Right ventricle myocardium inferior (tissue), 1 donor: Measurements from ENCODE around the gene CORO6. TPM values are rescaled to one million over a fixed set of nuclear protein-coding genes. Genes with fewer than 3 reads are reported as not detected.
A peak's percentile ranks its signal among the peaks of the same experiment; 100 is the strongest.

Experiments used
- ATAC-seq: fragments of 200-7000 bp; cut with Tn5 transposase; one replicate; pipeline ENCODE4 v1.9.1; 2020; ENCODE audit warnings: mild to moderate bottlenecking, moderate library complexity
- DNase-seq: peaks from one replicate; pipeline ENCODE4 v3.0.0; 2021; ENCODE audit errors: missing footprints
- intact Hi-C: fragments of 100-400 bp; cut with DNase I; formaldehyde crosslinking; loops from one replicate; pipeline ENCODE4 v1.11.0; 2022
- total RNA-seq: library from RNA; stranded (reverse); fragmentation: NEBNext Ultra II Directional; extraction: Animal tissue kit (Norgen Biotek cat#: 25700); gene quantifications from one replicate; pipeline ENCODE4 v1.2.1, GENCODE V29; 2021
- donor health status: DM: no; HTN: yes; CAD: no; lungs with severe emphysema.

The CORO6 gene
- total RNA-seq, 1 donor from 2014 or later, result 93.2 TPM

GRCh38 chr17:29640981-29641642, 18.4 kb upstream of the CORO6 start:
- no peak for DNase-seq
- intact Hi-C loops, result loop anchor here (5.0 kb wide), 2 partner anchors 121 to 286 kb away; no protein-coding TSS in a partner anchor

GRCh38 chr17:29640413-29640812, 17.7 kb upstream of the CORO6 start:
- ATAC-seq (peak; percentile 32), DNase-seq (no peak)
- intact Hi-C loops, result loop anchor here (5.0 kb wide), 2 partner anchors 122 to 287 kb away; no protein-coding TSS in a partner anchor

More at GRCh38 chr17:29640981-29641642, 18.4 kb upstream of the CORO6 start:
- no peak for ATAC-seq

- intact Hi-C loops, result no loop called here
Measured at GRCh38 chr17:29633886-29634285, 11.2 kb upstream of the CORO6 start.

GRCh38 chr17:29630630-29631193, 8.0 kb upstream of the CORO6 start:
- DNase-seq (no peak), ATAC-seq (no peak)
- intact Hi-C loops, result no loop called here

More at GRCh38 chr17:29633886-29634285, 11.2 kb upstream of the CORO6 start:
- DNase-seq, result no peak
- no peak for ATAC-seq

- ATAC-seq (no peak), DNase-seq (no peak)
- intact Hi-C loops, result no loop called here
Measured at GRCh38 chr17:29629839-29630238, 7.1 kb upstream of the CORO6 start.

GRCh38 chr17:29628644-29629043, 5.9 kb upstream of the CORO6 start:
- intact Hi-C loops, result no loop called here
- no peak for DNase-seq
- no peak for ATAC-seq

- DNase-seq, result no peak
- ATAC-seq, result no peak
- intact Hi-C loops, result no loop called here
Measured at GRCh38 chr17:29627951-29628350, 5.2 kb upstream of the CORO6 start.

- intact Hi-C loops, result no loop called here
- ATAC-seq, result peak; percentile 61
Measured at GRCh38 chr17:29625037-29625750, 2.5 kb upstream of the CORO6 start.

GRCh38 chr17:29624586-29624985, 1.9 kb upstream of the CORO6 start:
- no peak for ATAC-seq
- intact Hi-C loops, result loop anchor here (5.0 kb wide), 1 partner anchor 138 kb away; no protein-coding TSS in a partner anchor
- no peak for DNase-seq

More at GRCh38 chr17:29625037-29625750, 2.5 kb upstream of the CORO6 start:
- no peak for DNase-seq

GRCh38 chr17:29623283-29623647, 553 bp upstream of the CORO6 start:
- ATAC-seq (no peak), DNase-seq (no peak)
- intact Hi-C loops, result loop anchor here (5.0 kb wide), 1 partner anchor 139 kb away; no protein-coding TSS in a partner anchor

- no peak for ATAC-seq
- intact Hi-C loops, result loop anchor here (2.0 to 5.0 kb wide), 2 partner anchors 15 to 141 kb away; no protein-coding TSS in a partner anchor
- DNase-seq, result no peak
Measured at GRCh38 chr17:29621751-29622194, 939 bp downstream of the CORO6 start.

GRCh38 chr17:29620779-29621500, 1.8 kb downstream of the CORO6 start:
- DNase-seq, result no peak
- no peak for ATAC-seq
- intact Hi-C loops, result loop anchor here (2.0 to 5.0 kb wide), 2 partner anchors 16 to 141 kb away; no protein-coding TSS in a partner anchor

- ATAC-seq, result no peak
- intact Hi-C loops, result loop anchor here (2.0 to 5.0 kb wide), 2 partner anchors 17 to 142 kb away; no protein-coding TSS in a partner anchor
- no peak for DNase-seq
Measured at GRCh38 chr17:29620271-29620670, 2.4 kb downstream of the CORO6 start.

GRCh38 chr17:29619251-29619650, 3.5 kb downstream of the CORO6 start:
- DNase-seq (no peak), ATAC-seq (peak; percentile 54)
- intact Hi-C loops, result loop anchor here (5.0 to 10.0 kb wide), 2 partner anchors 37 to 316 kb away; partner anchors contain the start of gene SSH2

- ATAC-seq, result no peak
- intact Hi-C loops, result loop anchor here (5.0 to 10.0 kb wide), 2 partner anchors 36 to 316 kb away; partner anchors contain the start of gene SSH2
- DNase-seq, result no peak
Measured at GRCh38 chr17:29618272-29619065, 4.2 kb downstream of the CORO6 start.

GRCh38 chr17:29617481-29618271, 5.0 kb downstream of the CORO6 start:
- no peak for ATAC-seq
- DNase-seq, result peak; percentile 94
- intact Hi-C loops, result loop anchor here (5.0 to 10.0 kb wide), 2 partner anchors 35 to 317 kb away; partner anchors contain the start of gene SSH2

GRCh38 chr17:29617125-29617480, 5.6 kb downstream of the CORO6 start:
- intact Hi-C loops, result loop anchor here (5.0 to 10.0 kb wide), 2 partner anchors 35 to 318 kb away; partner anchors contain the start of gene SSH2
- ATAC-seq (no peak), DNase-seq (peak; percentile 89)
